ENCODE measurements around the gene OSR1. TPM values are rescaled to one million over a fixed set of nuclear protein-coding genes. Genes with fewer than 3 reads are reported as not detected.

The OSR1 gene
- total and polyA plus RNA-seq, 2 donors (not counting 3 experiments of a cell fraction or from before 2014, with no cell fraction given): not detected

DNA sequence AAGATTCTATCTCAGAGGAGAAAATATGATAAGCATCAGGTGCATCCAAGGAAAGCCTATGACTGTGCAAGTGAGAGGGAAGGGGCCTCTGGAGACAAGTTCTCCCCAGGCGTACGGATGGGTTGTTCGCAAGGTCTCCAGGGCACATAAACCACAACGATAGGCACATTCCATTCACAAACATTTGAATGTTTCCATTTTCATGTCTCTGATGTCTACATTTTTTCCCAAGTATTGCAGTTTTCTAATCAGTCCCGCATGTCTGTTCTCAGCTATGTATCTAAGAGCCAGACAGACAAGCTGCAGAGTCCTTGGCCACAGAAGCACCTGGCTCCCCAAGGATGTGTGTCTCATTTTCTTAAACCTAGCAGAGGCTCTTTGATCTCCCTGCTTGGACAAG lies 28.0 kb downstream of the OSR1 start:
- no peaks in the 10 kb centered on the region for H3K4me1 ChIP-seq (ENCODE audit: control insufficient read depth, extremely low read depth, insufficient read depth, low read length)
- TF ChIP-seq POLR2AphosphoS5 (IDR thresholded peaks at IDR 0.05; ENCODE audit: insufficient read depth, low read depth, low read length) (no peak), EZH2 (IDR thresholded peaks at IDR 0.05; ENCODE audit: borderline replicate concordance, low read depth, low read length, severe bottlenecking) (no peak), GATA2 (IDR thresholded peaks at IDR 0.05; ENCODE audit: insufficient read depth, insufficient read length, low read depth, low read length) (no peak)
- TF ChIP-seq, protein P1, sequence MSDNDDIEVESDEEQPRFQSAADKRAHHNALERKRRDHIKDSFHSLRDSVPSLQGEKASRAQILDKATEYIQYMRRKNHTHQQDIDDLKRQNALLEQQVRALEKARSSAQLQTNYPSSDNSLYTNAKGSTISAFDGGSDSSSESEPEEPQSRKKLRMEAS (IDR thresholded peaks at IDR 0.05; ENCODE audit: insufficient read depth, insufficient read length): no peak
- no peak overlapping the region for H3K4me3 ChIP-seq (replicated peaks in 1 of 3; ENCODE audit: insufficient read depth in 1 of 3, low read depth in 1 of 3, low read length in 3 of 3)
- H3K79me2 ChIP-seq (ENCODE audit: control insufficient read depth, insufficient read depth, low read length): no peaks in the 10 kb centered on the region
- no peaks in the 10 kb centered on the region for H3K36me3 ChIP-seq (ENCODE audit: control insufficient read depth in 2 of 2, extremely low read depth in 1 of 2, insufficient read depth in 2 of 2, low read length in 2 of 2)
- no peaks in the 10 kb centered on the region for H3K9me3 ChIP-seq (replicated peaks; ENCODE audit: control insufficient read depth, insufficient read depth, low read length)
- CTCF ChIA-PET: no interaction called here
- H3K9ac ChIP-seq (replicated peaks; ENCODE audit: extremely low read depth, insufficient read depth, low read length): no peak overlapping the region
- intact Hi-C loops (cut with micrococcal nuclease) (no loop called here), dilution Hi-C loops (cut with MboI; ENCODE audit: extremely low pct_ligation_motif_present, low sequenced_read_pairs) (no loop called here)
- POLR2A ChIA-PET: no interaction called here
- no peaks in the 10 kb centered on the region for H4K20me1 ChIP-seq (replicated peaks; ENCODE audit: control insufficient read depth, extremely low read depth, insufficient read depth, low read length)
- H3K9me1 ChIP-seq (replicated peaks; ENCODE audit: control insufficient read depth, extremely low read depth, insufficient read depth, low read length): no peaks in the 10 kb centered on the region
- FAIRE-seq (no peak), DNase-seq (ENCODE audit: low read depth, low spot score) (no peak)
- no TSS peak for BruUV-seq (replicated peaks)
- no peak overlapping the region for H3K27ac ChIP-seq (ENCODE audit: insufficient read depth, low read depth, low read length)
- H2AFZ ChIP-seq (ENCODE audit: low read depth, low read length): no peak overlapping the region
- H3K27me3 ChIP-seq (ENCODE audit: control insufficient read depth in 2 of 2, insufficient read depth in 2 of 2, low read length in 2 of 2): peaks cover 0 to 2% of the 10 kb centered on the region in 2 experiments
- H3K4me2 ChIP-seq (ENCODE audit: insufficient read depth, low read length): no peak overlapping the region

DNA sequence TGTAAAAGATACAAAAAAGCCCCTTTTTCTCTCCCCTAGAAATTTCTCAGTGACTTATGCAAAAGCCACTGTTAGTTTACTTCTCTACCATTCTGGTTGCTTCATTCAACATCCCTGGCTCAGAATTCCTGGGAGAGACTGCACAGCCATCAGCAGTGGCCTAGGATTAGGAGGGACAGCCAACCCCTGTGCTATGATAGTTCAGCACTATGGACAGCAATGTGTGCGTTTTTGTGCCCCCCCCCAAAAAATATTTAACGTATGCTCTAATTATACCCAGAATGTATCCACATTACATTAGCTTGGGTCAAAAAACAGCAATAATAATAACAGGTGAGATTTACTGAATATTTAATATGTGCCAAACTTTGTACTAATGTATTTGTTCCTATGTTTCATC lies 29.0 kb downstream of the OSR1 start:
- H3K9ac ChIP-seq (replicated peaks; ENCODE audit: extremely low read depth, insufficient read depth, low read length): no peak overlapping the region
- CTCF ChIA-PET: no interaction called here
- no peaks in the 10 kb centered on the region for H4K20me1 ChIP-seq (replicated peaks; ENCODE audit: control insufficient read depth, extremely low read depth, insufficient read depth, low read length)
- no peaks in the 10 kb centered on the region for H3K9me1 ChIP-seq (replicated peaks; ENCODE audit: control insufficient read depth, extremely low read depth, insufficient read depth, low read length)
- no peaks in the 10 kb centered on the region for H3K9me3 ChIP-seq (replicated peaks; ENCODE audit: control insufficient read depth, insufficient read depth, low read length)
- TF ChIP-seq FOS (IDR thresholded peaks at IDR 0.05; ENCODE audit: borderline replicate concordance, insufficient read depth, low read length) (no peak), EZH2 (IDR thresholded peaks at IDR 0.05; ENCODE audit: borderline replicate concordance, low read depth, low read length, severe bottlenecking) (no peak), POLR2AphosphoS5 (IDR thresholded peaks at IDR 0.05; ENCODE audit: insufficient read depth, low read depth, low read length) (no peak), POLR2A (IDR thresholded peaks at IDR 0.05; ENCODE audit: low read depth, low read length) (no peak), MYC (IDR thresholded peaks at IDR 0.05; ENCODE audit: low read depth, low read length) (no peak), JUN (IDR thresholded peaks at IDR 0.05; ENCODE audit: borderline replicate concordance, insufficient read depth, insufficient read length, low read depth) (no peak), GATA2 (IDR thresholded peaks at IDR 0.05; ENCODE audit: insufficient read depth, insufficient read length, low read depth, low read length) (no peak), CTCF (IDR thresholded peaks at IDR 0.05; ENCODE audit: extremely low read depth in 1 of 2, insufficient read depth in 1 of 2, low read depth in 1 of 2, low read length in 2 of 2) (no peak)
- TF ChIP-seq, protein P1 (IDR thresholded peaks at IDR 0.05; ENCODE audit: insufficient read depth, insufficient read length): no peak
- H3K27me3 ChIP-seq (ENCODE audit: control insufficient read depth in 2 of 2, insufficient read depth in 2 of 2, low read length in 2 of 2): peaks cover 0 to 2% of the 10 kb centered on the region in 2 experiments
- dilution Hi-C loops (cut with MboI; ENCODE audit: extremely low pct_ligation_motif_present, low sequenced_read_pairs): no loop called here
- BruUV-seq (replicated peaks): no TSS peak
- FAIRE-seq (no peak), DNase-seq (ENCODE audit: low read depth, low spot score) (no peak)
- no peaks in the 10 kb centered on the region for H3K36me3 ChIP-seq (ENCODE audit: control insufficient read depth in 2 of 2, extremely low read depth in 1 of 2, insufficient read depth in 2 of 2, low read length in 2 of 2)
- H3K27ac ChIP-seq (ENCODE audit: insufficient read depth, low read depth, low read length): no peak overlapping the region
- POLR2A ChIA-PET: no interaction called here
- H2AFZ ChIP-seq (ENCODE audit: low read depth, low read length): no peak overlapping the region
- no peaks in the 10 kb centered on the region for H3K4me1 ChIP-seq (ENCODE audit: control insufficient read depth, extremely low read depth, insufficient read depth, low read length)
- H3K4me3 ChIP-seq (replicated peaks in 1 of 3; ENCODE audit: insufficient read depth in 1 of 3, low read depth in 1 of 3, low read length in 3 of 3): no peak overlapping the region
- no peak overlapping the region for H3K4me2 ChIP-seq (ENCODE audit: insufficient read depth, low read length)
- H3K79me2 ChIP-seq (ENCODE audit: control insufficient read depth, insufficient read depth, low read length): no peaks in the 10 kb centered on the region
- intact Hi-C loops (cut with micrococcal nuclease): no loop called here
